Loucy (cell line): ENCODE results near the gene IFITM5.
"Not testable (repeated sequence)": the region's sequence is repeated elsewhere in the genome, so short reads cannot be mapped to it uniquely, and the experiment has no call there.

Experiments used
- H2AFZ ChIP-seq: fragments of 200-600 bp; sonication (generic); 2 replicates; pipeline ENCODE4 v1.6.0; 2016; ENCODE audit warnings: antibody characterized with exemption, mild to moderate bottlenecking, low read length, moderate library complexity
- H3F3A ChIP-seq: fragments of 200-600 bp; 2 replicates; pipeline ENCODE4 v1.6.0; 2016; ENCODE audit warnings: antibody characterized with exemption, low read depth, mild to moderate bottlenecking
- H3K27me3 ChIP-seq: fragments of 200-600 bp; sonication (generic); 2 replicates; pipeline ENCODE4 v1.6.1; 2014; ENCODE audit warnings: low read length, mild to moderate bottlenecking; ENCODE audit not compliant: insufficient read depth, poor library complexity, severe bottlenecking
- H3K36me3 ChIP-seq: fragments of 200-600 bp; sonication (generic); 2 replicates; pipeline ENCODE4 v1.6.1; 2016; ENCODE audit warnings: low read length; ENCODE audit not compliant: insufficient read depth
- H3K4me1 ChIP-seq: fragments of 200-600 bp; sonication (generic); 2 replicates; pipeline ENCODE4 v1.5.1; 2014; ENCODE audit warnings: low read length, mild to moderate bottlenecking; ENCODE audit not compliant: insufficient read depth, poor library complexity, severe bottlenecking
- H3K4me2 ChIP-seq: fragments of 200-600 bp; sonication (generic); 2 replicates; pipeline ENCODE4 v1.6.0; 2014; ENCODE audit warnings: antibody characterized with exemption, low read length, low read depth, mild to moderate bottlenecking; ENCODE audit not compliant: poor library complexity, severe bottlenecking
- H3K4me3 ChIP-seq: fragments of 200-600 bp; sonication (generic); 2 replicates; pipeline ENCODE4 v1.5.1; 2014; ENCODE audit warnings: low read length, mild to moderate bottlenecking, mixed read lengths; ENCODE audit not compliant: poor library complexity, severe bottlenecking
- H3K79me2 ChIP-seq: fragments of 200-600 bp; sonication (generic); 2 replicates; pipeline ENCODE4 v1.6.1; 2014; ENCODE audit warnings: low read length; ENCODE audit not compliant: insufficient read depth
- H3K9ac ChIP-seq: fragments of 200-600 bp; sonication (generic); 2 replicates; pipeline ENCODE4 v1.6.0; 2014; ENCODE audit warnings: mild to moderate bottlenecking, low read depth, low read length, moderate library complexity; ENCODE audit not compliant: poor library complexity, severe bottlenecking
- H3K9me2 ChIP-seq: fragments of 200-600 bp; sonication (generic); replicated peaks from 2 replicates; pipeline ENCODE4 v1.6.1; 2016; ENCODE audit warnings: low read depth, low read length, mixed read lengths
- H3K9me3 ChIP-seq: fragments of 200-600 bp; sonication (generic); 2 replicates; pipeline ENCODE4 v1.6.1; 2014; ENCODE audit warnings: mild to moderate bottlenecking, antibody characterized with exemption, low read length, low read depth; ENCODE audit not compliant: insufficient read depth
- H4K20me1 ChIP-seq: fragments of 200-600 bp; sonication (generic); 2 replicates; pipeline ENCODE4 v1.6.0; 2014; ENCODE audit warnings: antibody characterized with exemption, low read length, mild to moderate bottlenecking; ENCODE audit not compliant: insufficient read depth, poor library complexity, severe bottlenecking
- EZH2phosphoT487 ChIP-seq: fragments of 200-600 bp; IDR thresholded peaks from 2 replicates; pipeline ENCODE4 v1.6.1; 2018; ENCODE audit warnings: antibody characterized with exemption, mild to moderate bottlenecking, moderate library complexity, borderline replicate concordance
- TF ChIP-seq, protein P1 (sequence below): fragments of 200-600 bp; sonication (generic); conservative IDR thresholded peaks from 2 replicates; pipeline ENCODE4 v1.5.1; 2014; ENCODE audit warnings: mild to moderate bottlenecking, antibody characterized with exemption, low read length

Gene IFITM5

DNA sequence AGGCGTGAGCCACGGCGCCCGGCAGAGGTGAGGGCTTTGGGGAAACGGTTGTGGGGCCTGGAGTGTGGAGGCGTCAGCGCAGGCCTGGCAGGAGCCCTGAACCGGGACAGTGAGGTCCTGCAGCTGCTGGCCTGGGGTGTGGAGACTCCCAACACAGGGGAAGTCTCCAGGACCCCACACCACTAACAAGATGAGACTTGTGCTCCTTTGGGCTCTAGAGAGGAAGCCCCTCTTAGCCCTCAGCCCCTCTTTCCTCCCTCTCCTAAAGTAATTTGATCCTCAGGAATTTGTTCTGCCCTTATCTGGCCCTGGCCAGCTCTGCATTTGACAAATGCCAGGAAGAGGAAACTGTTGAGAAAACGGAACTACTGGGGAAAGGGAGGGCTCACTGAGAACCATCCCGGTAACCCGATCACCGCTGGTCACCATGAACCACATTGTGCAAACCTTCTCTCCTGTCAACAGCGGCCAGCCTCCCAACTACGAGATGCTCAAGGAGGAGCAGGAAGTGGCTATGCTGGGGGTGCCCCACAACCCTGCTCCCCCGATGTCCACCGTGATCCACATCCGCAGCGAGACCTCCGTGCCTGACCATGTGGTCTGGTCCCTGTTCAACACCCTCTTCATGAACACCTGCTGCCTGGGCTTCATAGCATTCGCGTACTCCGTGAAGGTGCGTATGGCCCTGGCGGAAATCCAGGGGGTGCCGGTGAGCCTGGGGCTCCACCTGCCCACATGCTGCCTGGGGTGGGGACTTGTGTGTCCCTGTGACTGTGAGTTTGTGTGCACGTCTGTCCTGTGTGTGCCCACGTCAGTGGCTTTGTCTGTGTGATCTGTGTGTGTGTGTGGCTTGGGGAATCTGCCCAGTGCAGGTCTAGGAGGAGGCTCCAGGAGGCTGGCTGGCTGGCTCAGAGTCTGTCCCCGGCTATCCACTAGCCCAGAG is 8.7 kb upstream of the IFITM5 start, which contains the start of gene IFITM2:
Gene IFITM2 (plus strand): TSS at position 51 of the 943 bp plus-strand sequence. CDS start 377 bp downstream, at position 428.
- H3K4me2 ChIP-seq, result peak within 1 kb of the TSS; percentile 89
- TF ChIP-seq, protein P1, sequence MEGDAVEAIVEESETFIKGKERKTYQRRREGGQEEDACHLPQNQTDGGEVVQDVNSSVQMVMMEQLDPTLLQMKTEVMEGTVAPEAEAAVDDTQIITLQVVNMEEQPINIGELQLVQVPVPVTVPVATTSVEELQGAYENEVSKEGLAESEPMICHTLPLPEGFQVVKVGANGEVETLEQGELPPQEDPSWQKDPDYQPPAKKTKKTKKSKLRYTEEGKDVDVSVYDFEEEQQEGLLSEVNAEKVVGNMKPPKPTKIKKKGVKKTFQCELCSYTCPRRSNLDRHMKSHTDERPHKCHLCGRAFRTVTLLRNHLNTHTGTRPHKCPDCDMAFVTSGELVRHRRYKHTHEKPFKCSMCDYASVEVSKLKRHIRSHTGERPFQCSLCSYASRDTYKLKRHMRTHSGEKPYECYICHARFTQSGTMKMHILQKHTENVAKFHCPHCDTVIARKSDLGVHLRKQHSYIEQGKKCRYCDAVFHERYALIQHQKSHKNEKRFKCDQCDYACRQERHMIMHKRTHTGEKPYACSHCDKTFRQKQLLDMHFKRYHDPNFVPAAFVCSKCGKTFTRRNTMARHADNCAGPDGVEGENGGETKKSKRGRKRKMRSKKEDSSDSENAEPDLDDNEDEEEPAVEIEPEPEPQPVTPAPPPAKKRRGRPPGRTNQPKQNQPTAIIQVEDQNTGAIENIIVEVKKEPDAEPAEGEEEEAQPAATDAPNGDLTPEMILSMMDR, result peak; percentile 41
- H3K9me2 ChIP-seq, H4K20me1 ChIP-seq, H2AFZ ChIP-seq, H3K9me3 ChIP-seq, H3K27me3 ChIP-seq, H3F3A ChIP-seq, H3K36me3 ChIP-seq: not testable (repeated sequence)
- H3K4me1 ChIP-seq, result peaks cover 44% of the 10 kb centered on the region
- peaks cover 61% of the 10 kb centered on the region for H3K79me2 ChIP-seq
- H3K4me3 ChIP-seq, result peak within 1 kb of the TSS; percentile 98
- H3K9ac ChIP-seq, result peak within 1 kb of the TSS; percentile 98

DNA sequence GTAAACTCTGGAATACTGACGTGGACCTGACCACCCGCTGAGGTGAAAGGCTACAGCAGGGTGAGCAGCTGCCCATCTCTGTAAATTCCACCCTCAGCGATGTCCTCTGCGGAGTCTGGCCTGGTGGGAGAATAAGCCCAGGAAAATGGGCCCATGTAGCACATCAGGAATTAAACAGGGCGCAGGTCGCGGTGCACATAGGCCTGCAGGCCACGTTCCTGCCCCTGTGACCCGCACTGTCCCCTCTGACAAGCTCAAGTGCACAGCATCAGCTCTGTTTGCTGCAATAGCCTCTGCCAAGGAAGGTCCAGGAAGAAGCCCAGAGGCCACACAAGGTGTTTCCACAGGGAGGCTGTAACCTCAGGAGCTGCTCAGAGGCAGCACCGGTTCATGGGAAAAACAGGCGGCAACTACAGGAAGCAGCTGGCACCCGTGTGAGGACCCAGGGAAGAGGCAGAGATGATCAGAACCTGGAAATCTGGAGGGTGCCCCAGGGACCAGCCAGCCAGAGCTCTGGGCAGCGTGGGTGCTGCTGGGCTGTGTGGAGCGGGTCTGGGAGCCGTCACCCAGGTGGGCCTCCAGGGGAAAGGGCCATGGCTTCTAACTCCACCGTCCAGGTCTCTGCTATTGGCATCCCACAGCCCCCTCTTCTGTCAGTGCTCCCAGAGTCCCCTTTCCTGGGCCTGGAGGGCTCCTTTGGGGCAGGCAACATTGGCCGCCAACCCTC is 7.5 kb upstream of the IFITM5 start:
- Histone ChIP-seq H2AFZ (no peak overlapping the region), H4K20me1 (peaks cover 4% of the 10 kb centered on the region), H3K27me3 (no peaks in the 10 kb centered on the region), H3K79me2 (peaks cover 49% of the 10 kb centered on the region), H3F3A (peaks cover 4% of the 10 kb centered on the region; the same call in 1 of the 2 replicates), H3K9me2 (no peaks in the 10 kb centered on the region), H3K4me1 (peaks cover 32% of the 10 kb centered on the region), H3K9me3 (no peaks in the 10 kb centered on the region), H3K9ac (peak overlapping the region; percentile 98), H3K36me3 (no peaks in the 10 kb centered on the region), H3K4me2 (peak overlapping the region; percentile 89), H3K4me3 (peak overlapping the region; percentile 98)
- TF ChIP-seq, protein P1, result no peak
- no peak for TF ChIP-seq EZH2phosphoT487

DNA sequence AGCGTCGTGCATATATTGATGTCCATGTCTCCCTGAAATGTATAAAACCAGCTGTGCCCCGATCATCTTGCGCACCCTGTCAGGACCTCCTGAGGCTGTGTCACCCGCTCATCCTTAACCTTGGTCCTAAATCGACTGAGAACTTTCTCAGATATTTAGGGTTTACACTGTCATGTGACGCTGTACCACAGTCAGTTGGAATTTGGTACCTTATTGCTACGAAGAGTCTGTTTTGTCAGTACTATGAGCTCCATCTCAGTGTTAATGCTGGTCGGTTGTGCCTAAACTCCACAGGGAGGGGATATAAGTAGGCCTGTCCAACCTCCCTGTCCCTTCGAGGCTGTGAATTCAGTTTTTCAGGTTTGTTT is 6.5 kb upstream of the IFITM5 start:
- TF ChIP-seq, protein P1, result no peak
- no peak for TF ChIP-seq EZH2phosphoT487

More for the DNA sequence above, 6.5 kb upstream of the IFITM5 start:
- H3K4me1 ChIP-seq, result peaks cover 30% of the 10 kb centered on the region
- H4K20me1 ChIP-seq, result peaks cover 4% of the 10 kb centered on the region
- no peaks in the 10 kb centered on the region for H3K9me3 ChIP-seq
- H3K36me3 ChIP-seq, result no peaks in the 10 kb centered on the region
- no peak overlapping the region for H3K4me3 ChIP-seq
- H3K4me2 ChIP-seq, result no peak overlapping the region
- H3K9ac ChIP-seq, result peak overlapping the region; percentile 98
- no peaks in the 10 kb centered on the region for H3K9me2 ChIP-seq
- no peaks in the 10 kb centered on the region for H3K27me3 ChIP-seq
- H3K79me2 ChIP-seq, result peaks cover 45% of the 10 kb centered on the region
- no peak overlapping the region for H2AFZ ChIP-seq
- peaks cover 4% of the 10 kb centered on the region; the same call in 1 of the 2 replicates for H3F3A ChIP-seq
